Heart right ventricle (tissue), 16 donors: ENCODE measurements around the gene SORL1. TPM values are rescaled to one million over a fixed set of nuclear protein-coding genes. Genes with fewer than 3 reads are reported as not detected.
"Not testable (repeated sequence)": the region's sequence is repeated elsewhere in the genome, so short reads cannot be mapped to it uniquely, and the experiment has no call there.

ENCODE experiments used
- ATAC-seq, 8 donors: fragments of 200-7000 bp; cut with Tn5 transposase; one replicate each; pipeline ENCODE4 v1.9.1; 2020; ENCODE audit warnings: mild to moderate bottlenecking in 8 of 8, moderate library complexity in 8 of 8, moderate number of reproducible peaks in 1 of 8
- DNase-seq, 2 donors: peaks; one replicate each; pipeline ENCODE4 v3.0.0-alpha.2; 2020
- H3K27ac ChIP-seq, 10 donors: fragments of 200-600 bp; sonication (generic) in 2 of 10; one replicate each; pipeline versions ENCODE4 v1.5.0 to v1.8.0; 2020 to 2022; ENCODE audit warnings: mild to moderate bottlenecking in 3 of 10
- H3K27me3 ChIP-seq, 7 donors: fragments of 200-600 bp; one replicate each; pipeline ENCODE4 v1.8.0; 2021 to 2022; ENCODE audit warnings: mild to moderate bottlenecking in 2 of 7
- H3K36me3 ChIP-seq, 9 donors: fragments of 200-600 bp; sonication (generic) in 1 of 9; one replicate each; pipeline versions ENCODE4 v1.5.0 to v1.8.0; 2020 to 2022; ENCODE audit warnings: mild to moderate bottlenecking in 2 of 9
- H3K4me1 ChIP-seq, 9 donors: fragments of 200-600 bp; sonication (generic) in 1 of 9; one replicate each; pipeline versions ENCODE4 v1.5.0 to v1.8.0; 2020 to 2022; ENCODE audit warnings: mild to moderate bottlenecking in 4 of 9
- H3K4me3 ChIP-seq, 10 donors: fragments of 200-600 bp; sonication (generic) in 2 of 10; one replicate each; pipeline versions ENCODE4 v1.5.0 to v1.8.0; 2020 to 2022; ENCODE audit warnings: mild to moderate bottlenecking in 7 of 10, moderate library complexity in 2 of 10
- H3K9me3 ChIP-seq, 11 donors: fragments of 200-600 bp in 10 of 11; sonication (generic) in 2 of 11; one replicate each; pipeline versions ENCODE4 v1.5.0 to v1.8.0; 2013 to 2022; ENCODE audit warnings: mild to moderate bottlenecking in 2 of 11, control low read depth in 1 of 11, moderate library complexity in 1 of 11
- CTCF ChIP-seq, 9 donors: fragments of 200-600 bp; sonication (generic) in 2 of 9; IDR thresholded peaks; one replicate each; pipeline versions ENCODE4 v1.5.0 to v1.8.0; 2021 to 2022; ENCODE audit warnings: antibody characterized with exemption in 9 of 9, mild to moderate bottlenecking in 5 of 9, moderate library complexity in 1 of 9
- WGBS, 2 donors: extraction: QIAGEN DNeasy Blood & Tissue Kit; methylation state at CpG; one replicate each; pipeline ENCODE4 v1.1.7; 2013; ENCODE audit warnings: inconsistent platforms in 1 of 2; 5-methylcytosine and 5-hydroxymethylcytosine counted together
- intact Hi-C, 10 donors: fragments of 100-400 bp; cut with DNase I; formaldehyde crosslinking; loops; one replicate each; pipeline versions ENCODE4 v1.11.1 to v1.14.2; 2022
- polyA plus RNA-seq, 2 donors: library from polyadenylated mRNA; stranded (reverse); fragments of 200-250 nt; gene quantifications; one replicate each; pipeline ENCODE4 v1.2.3, GENCODE V29; 2013
- total RNA-seq, 10 donors: library from RNA; stranded (reverse); fragmentation: NEBNext Ultra II Directional in 3 of 10; extraction: Animal tissue kit (Norgen Biotek cat#: 25700) in 3 of 10; gene quantifications; one replicate each; pipeline versions ENCODE4 v1.2.1 to v1.2.4, GENCODE V29; 2021 to 2023
- donor health status: Arrhythmogenic right ventricular cardiomyopathy.
- donor health status: ischemic (EF 13 %, LVEDD 7.1; RV severe dilation, severe dysfunction).
- donor health status: healthy with polysubstance abuse.
- donor health status: DM: no; HTN: yes; CAD: no.
- donor health status: DM: no; HTN: no; CAD: no.
- donor health status: ischemic (EF 25% LVEDD 6.9; RV normal size, moderate dysfunction).
- donor health status: ischemic (EF 25% LVEDD 5.7; RV mildly dilated, moderate dysfunction).
- donor health status: healthy.
- donor health status: DM: yes; HTN: yes; CAD: no.
- donor health status: Ischemic cardiomyopathy.
- donor health status: ischemic (EF 35%, LVEDD 5.7; RV mildly dilated, moderate dysfunction).
- donor health status: nonischemic (EF 11% LVEDD 7.7; RV severe dilation, severe dysfunction).
- donor health status: DM: yes; HTN: yes; CAD: no.
- donor health status: PGD.
- donor health status: ischemic (EF 29% LVEDD 5.4; RV normal size, mild dysfunction).
- donor health status: nonischemic (EF 23%, LVEDD 6.1; RV moderate dilation, normal function).

The SORL1 gene
- total and polyA plus RNA-seq, 12 donors: 0.26 to 15.1 (median 8.7) TPM

GRCh38 chr11:121478226-121478894 is 26.2 kb downstream of the SORL1 start:
- DNase-seq (no peak), ATAC-seq (no peak)
- Histone ChIP-seq H3K4me3 (no peak overlapping the region), H3K36me3 (peaks cover 0 to 15% (median 0%) of the 10 kb centered on the region in 9 donors), H3K27ac (no peak overlapping the region), H3K4me1 (peaks cover 0 to 21% (median 0%) of the 10 kb centered on the region in 9 donors), H3K27me3 (peaks cover 0 to 2% (median 0%) of the 10 kb centered on the region in 7 donors), H3K9me3 (no peaks in the 10 kb centered on the region)
- TF ChIP-seq CTCF (IDR thresholded peaks at IDR 0.05): no peak
- intact Hi-C loops: no loop called here
- 95 to 96% methylated on average over 18 of the region's 18 CpGs for WGBS, 2 donors

GRCh38 chr11:121478895-121479697 is 27.0 kb downstream of the SORL1 start:
- WGBS, 2 donors: 46 to 64% methylated on average over 25 of the region's 25 CpGs
- peaks cover 0 to 27% (median 0%) of the 10 kb centered on the region in 9 donors for H3K4me1 ChIP-seq
- intact Hi-C loops: no loop called here
- ATAC-seq (no peak), DNase-seq (no peak)
- H3K27me3 ChIP-seq: peaks cover 0 to 2% (median 0%) of the 10 kb centered on the region in 7 donors
- peaks cover 0 to 12% (median 0%) of the 10 kb centered on the region in 9 donors for H3K36me3 ChIP-seq
- H3K4me3 ChIP-seq: no peak overlapping the region
- TF ChIP-seq CTCF (IDR thresholded peaks at IDR 0.05): no peak
- no peak overlapping the region for H3K27ac ChIP-seq
- H3K9me3 ChIP-seq: no peaks in the 10 kb centered on the region

DNA sequence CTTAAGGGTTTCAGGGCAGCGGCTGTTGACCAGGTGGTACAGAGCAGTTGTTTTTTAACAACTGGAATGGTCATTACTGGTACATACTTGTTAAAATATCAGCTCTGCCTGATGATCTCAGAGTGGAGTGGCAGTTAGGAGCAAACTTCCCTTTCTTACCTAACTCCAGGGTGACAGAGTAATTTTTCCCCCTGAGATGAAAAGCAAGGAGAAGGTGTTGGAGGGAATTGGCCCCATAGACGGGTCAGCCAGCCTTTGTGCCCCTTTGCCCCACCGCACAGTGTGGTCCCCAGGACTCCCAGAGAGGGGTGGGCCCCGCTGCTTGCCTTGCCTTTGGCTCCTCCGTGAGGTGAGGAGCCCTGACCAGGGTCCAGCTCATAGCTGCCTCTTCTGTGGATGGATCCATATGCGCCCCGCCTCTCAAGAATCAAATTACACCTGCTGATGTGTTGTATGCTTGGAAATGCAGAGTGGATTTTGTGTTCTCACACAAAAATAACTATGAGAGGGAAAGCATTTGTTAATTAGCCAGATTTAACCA is 27.7 kb downstream of the SORL1 start:
- Histone ChIP-seq H3K4me1 (peaks cover 0 to 33% (median 0%) of the 10 kb centered on the region in 9 donors), H3K27me3 (peaks cover 0 to 2% (median 0%) of the 10 kb centered on the region in 7 donors), H3K27ac (no peak overlapping the region), H3K4me3 (no peak overlapping the region), H3K9me3 (no peaks in the 10 kb centered on the region), H3K36me3 (peaks cover 0 to 12% (median 0%) of the 10 kb centered on the region in 9 donors)
- intact Hi-C loops: no loop called here
- ATAC-seq: no peak
- no peak for TF ChIP-seq CTCF (IDR thresholded peaks at IDR 0.05)
- no peak for DNase-seq
- WGBS, 2 donors: 87 to 92% methylated on average over 7 of the region's 7 CpGs

- H3K27ac ChIP-seq: peak overlapping the region in 1 of 10 donors; percentile 78
- intact Hi-C loops, H3K9me3 ChIP-seq, DNase-seq, ATAC-seq, H3K4me3 ChIP-seq, H3K27me3 ChIP-seq: not testable (repeated sequence)
- H3K36me3 ChIP-seq: peaks cover 0 to 16% (median 0%) of the 10 kb centered on the region in 9 donors
- H3K4me1 ChIP-seq: peaks cover 0 to 33% (median 0%) of the 10 kb centered on the region in 9 donors
- 81 to 88% methylated on average over 2 of the region's 2 CpGs for WGBS, 2 donors
These were observed 29.5 kb downstream of the SORL1 start for GRCh38 chr11:121481484-121482230.
